Endodermal cell (in vitro differentiated cells): ENCODE data around the gene DAPK1. TPM values are rescaled to one million over a fixed set of nuclear protein-coding genes. Genes with fewer than 3 reads are reported as not detected.
A peak's percentile ranks its signal among the peaks of the same experiment; 100 is the strongest.

Experiments
- DNase-seq: peaks from one replicate; pipeline ENCODE4 v3.0.0-alpha.2; 2017
- H3K27ac ChIP-seq: 2 replicates; pipeline ENCODE4 v1.5.1; 2013; ENCODE audit warnings: mild to moderate bottlenecking, low read depth, low read length, moderate library complexity
- H3K27me3 ChIP-seq: 2 replicates; pipeline ENCODE4 v1.6.1; 2013; ENCODE audit warnings: mild to moderate bottlenecking, low read length, moderate library complexity; ENCODE audit not compliant: insufficient read depth, control insufficient read depth, poor library complexity, severe bottlenecking
- H3K36me3 ChIP-seq: 2 replicates; pipeline ENCODE4 v1.7.0; 2013; ENCODE audit warnings: mild to moderate bottlenecking, low read length, moderate library complexity; ENCODE audit not compliant: control insufficient read depth, insufficient read depth
- H3K4me1 ChIP-seq: one replicate; pipeline ENCODE4 v1.7.0; 2013; ENCODE audit warnings: low read length; ENCODE audit not compliant: control insufficient read depth, insufficient read depth
- H3K4me3 ChIP-seq: 2 replicates; pipeline ENCODE4 v1.5.1; 2013; ENCODE audit warnings: mild to moderate bottlenecking, low read length, moderate library complexity
- H3K9ac ChIP-seq: 2 replicates; pipeline ENCODE4 v1.6.1; 2013; ENCODE audit warnings: mild to moderate bottlenecking, low read length, moderate library complexity; ENCODE audit not compliant: poor library complexity, severe bottlenecking; ENCODE audit errors: extremely low read depth
- H3K9me3 ChIP-seq: 2 replicates; pipeline ENCODE4 v1.6.1; 2013; ENCODE audit warnings: mild to moderate bottlenecking, low read length, moderate library complexity; ENCODE audit not compliant: control insufficient read depth
- H3K27ac Mint-ChIP-seq: 2 replicates; pipeline ENCODE4 v1.8.0; 2020; ENCODE audit warnings: mixed read lengths
- H3K27me3 Mint-ChIP-seq: 2 replicates; pipeline ENCODE4 v1.8.0; 2021; ENCODE audit warnings: mild to moderate bottlenecking, mixed read lengths; ENCODE audit not compliant: insufficient read depth
- H3K36me3 Mint-ChIP-seq: 2 replicates; pipeline ENCODE4 v1.8.0; 2020; ENCODE audit warnings: low read depth, mixed read lengths
- H3K4me1 Mint-ChIP-seq: 2 replicates; pipeline ENCODE4 v1.8.0; 2020; ENCODE audit warnings: mixed read lengths
- H3K4me3 Mint-ChIP-seq: 2 replicates; pipeline ENCODE4 v1.8.0; 2020; ENCODE audit warnings: mild to moderate bottlenecking, moderate library complexity, mixed read lengths
- H3K9me3 Mint-ChIP-seq: 2 replicates; pipeline ENCODE4 v1.8.0; 2020; ENCODE audit warnings: mild to moderate bottlenecking, mixed read lengths
- WGBS, 2 experiments: methylation state at CpG; one replicate each; pipeline versions ENCODE4 v1.1.5 to v1.1.7; 2013; ENCODE audit warnings: missing lambda C conversion rate in 2 of 2, mixed read lengths in 1 of 2; ENCODE audit not compliant: insufficient coverage in 1 of 2, insufficient read length in 1 of 2; 5-methylcytosine and 5-hydroxymethylcytosine counted together
- total RNA-seq, 2 donors: library from RNA; stranded (reverse); fragmentation: NEBNext Ultra II Directional in 1 of 2; extraction: Animal tissue kit (Norgen Biotek cat#: 25700) in 1 of 2; gene quantifications; 2 replicates in 1 of 2; 3 replicates in 1 of 2; pipeline ENCODE4 v1.2.1, GENCODE V29; 2021
- TF ChIP-seq, protein P1 (sequence below): fragments of 200-600 bp; sonication (generic); conservative IDR thresholded peaks from 2 replicates; pipeline ENCODE4 v1.5.0; 2021; ENCODE audit warnings: antibody characterized with exemption, mild to moderate bottlenecking

DAPK1 gene
- total RNA-seq, 2 donors from 2014 or later: 117 to 139 TPM

GRCh38 chr9:87557996-87558395, 60.3 kb downstream of the DAPK1 start:
- Histone ChIP-seq H3K4me3 (no peak overlapping the region), H3K4me1 (no peaks in the 10 kb centered on the region), H3K27me3 (no peaks in the 10 kb centered on the region), H3K27ac (no peak overlapping the region), H3K36me3 (peaks cover 29% of the 10 kb centered on the region), H3K9ac (no peak overlapping the region), H3K9me3 (peaks cover 7% of the 10 kb centered on the region)
- Mint-ChIP-seq H3K4me1 (peaks cover 7% of the 10 kb centered on the region), H3K27me3 (no peaks in the 10 kb centered on the region), H3K27ac (no peak overlapping the region), H3K36me3 (peaks cover 27% of the 10 kb centered on the region), H3K4me3 (no peak overlapping the region), H3K9me3 (no peaks in the 10 kb centered on the region)
- peak; percentile 18 for DNase-seq
- TF ChIP-seq, protein P1, sequence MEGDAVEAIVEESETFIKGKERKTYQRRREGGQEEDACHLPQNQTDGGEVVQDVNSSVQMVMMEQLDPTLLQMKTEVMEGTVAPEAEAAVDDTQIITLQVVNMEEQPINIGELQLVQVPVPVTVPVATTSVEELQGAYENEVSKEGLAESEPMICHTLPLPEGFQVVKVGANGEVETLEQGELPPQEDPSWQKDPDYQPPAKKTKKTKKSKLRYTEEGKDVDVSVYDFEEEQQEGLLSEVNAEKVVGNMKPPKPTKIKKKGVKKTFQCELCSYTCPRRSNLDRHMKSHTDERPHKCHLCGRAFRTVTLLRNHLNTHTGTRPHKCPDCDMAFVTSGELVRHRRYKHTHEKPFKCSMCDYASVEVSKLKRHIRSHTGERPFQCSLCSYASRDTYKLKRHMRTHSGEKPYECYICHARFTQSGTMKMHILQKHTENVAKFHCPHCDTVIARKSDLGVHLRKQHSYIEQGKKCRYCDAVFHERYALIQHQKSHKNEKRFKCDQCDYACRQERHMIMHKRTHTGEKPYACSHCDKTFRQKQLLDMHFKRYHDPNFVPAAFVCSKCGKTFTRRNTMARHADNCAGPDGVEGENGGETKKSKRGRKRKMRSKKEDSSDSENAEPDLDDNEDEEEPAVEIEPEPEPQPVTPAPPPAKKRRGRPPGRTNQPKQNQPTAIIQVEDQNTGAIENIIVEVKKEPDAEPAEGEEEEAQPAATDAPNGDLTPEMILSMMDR: no peak
- WGBS, 2 experiments: 100% methylated on average over 1 of the region's 1 CpG

- Histone ChIP-seq H3K4me1 (no peaks in the 10 kb centered on the region), H3K27me3 (no peaks in the 10 kb centered on the region), H3K9me3 (peaks cover 7% of the 10 kb centered on the region), H3K4me3 (no peak overlapping the region), H3K36me3 (peaks cover 33% of the 10 kb centered on the region), H3K27ac (no peak overlapping the region), H3K9ac (no peak overlapping the region)
- Mint-ChIP-seq H3K27me3 (no peaks in the 10 kb centered on the region), H3K4me3 (no peak overlapping the region), H3K9me3 (no peaks in the 10 kb centered on the region), H3K4me1 (peaks cover 10% of the 10 kb centered on the region), H3K27ac (no peak overlapping the region), H3K36me3 (peaks cover 31% of the 10 kb centered on the region)
- DNase-seq: no peak
- WGBS, 2 experiments: 74% methylated on average over 3 of the region's 5 CpGs; no CpG with 5 or more reads in 1 of the 2 experiments
- TF ChIP-seq, protein P1: no peak
These were observed 61.0 kb downstream of the DAPK1 start for GRCh38 chr9:87558606-87559190.

DNA sequence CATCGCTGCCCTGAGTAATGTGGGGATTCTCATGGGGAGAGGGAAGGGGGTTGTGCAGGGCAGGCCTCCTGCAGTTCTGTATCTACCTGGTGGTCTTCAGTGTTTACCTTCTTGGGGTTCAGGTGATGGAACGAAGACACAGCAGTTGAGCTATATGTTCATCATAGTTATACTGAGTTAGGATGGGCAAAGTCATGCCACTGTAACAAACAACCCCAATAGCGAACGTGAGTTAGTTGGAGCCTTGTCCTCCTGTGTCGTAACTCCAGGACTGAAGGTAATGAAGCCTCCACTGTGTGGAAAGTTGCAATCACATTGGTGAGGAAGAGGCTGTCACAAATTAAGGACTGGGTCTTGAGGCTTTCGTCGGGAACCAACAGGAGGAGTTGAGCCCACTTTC, 64.4 kb downstream of the DAPK1 start:
- Mint-ChIP-seq H3K4me1 (peaks cover 20% of the 10 kb centered on the region), H3K27me3 (no peaks in the 10 kb centered on the region), H3K9me3 (no peaks in the 10 kb centered on the region), H3K27ac (no peak overlapping the region), H3K36me3 (peaks cover 39% of the 10 kb centered on the region), H3K4me3 (no peak overlapping the region)
- Histone ChIP-seq H3K27ac (no peak overlapping the region), H3K9ac (no peak overlapping the region), H3K4me1 (peaks cover 1% of the 10 kb centered on the region), H3K4me3 (no peak overlapping the region), H3K27me3 (no peaks in the 10 kb centered on the region), H3K9me3 (peaks cover 7% of the 10 kb centered on the region), H3K36me3 (peaks cover 41% of the 10 kb centered on the region)
- DNase-seq: no peak
- 87 to 89% methylated on average over 3 to 7 of the region's 7 CpGs for WGBS, 2 experiments
- TF ChIP-seq, protein P1: no peak
